HG03469 (cell line): ENCODE measurements around the gene STPG2.
"Not testable (repeated sequence)": the region's sequence is repeated elsewhere in the genome, so short reads cannot be mapped to it uniquely, and the experiment has no call there.

Source experiments
- ATAC-seq: cut with Tn5 transposase; IDR thresholded peaks from one replicate; pipeline ENCODE4 v1.9.1; 2021; ENCODE audit warnings: mild to moderate bottlenecking, moderate library complexity, moderate number of reproducible peaks; ENCODE audit not compliant: unreplicated experiment

Gene STPG2

GRCh38 chr4:97953171-97953941 lies 189.9 kb downstream of the STPG2 start:
- ATAC-seq = no peak

DNA sequence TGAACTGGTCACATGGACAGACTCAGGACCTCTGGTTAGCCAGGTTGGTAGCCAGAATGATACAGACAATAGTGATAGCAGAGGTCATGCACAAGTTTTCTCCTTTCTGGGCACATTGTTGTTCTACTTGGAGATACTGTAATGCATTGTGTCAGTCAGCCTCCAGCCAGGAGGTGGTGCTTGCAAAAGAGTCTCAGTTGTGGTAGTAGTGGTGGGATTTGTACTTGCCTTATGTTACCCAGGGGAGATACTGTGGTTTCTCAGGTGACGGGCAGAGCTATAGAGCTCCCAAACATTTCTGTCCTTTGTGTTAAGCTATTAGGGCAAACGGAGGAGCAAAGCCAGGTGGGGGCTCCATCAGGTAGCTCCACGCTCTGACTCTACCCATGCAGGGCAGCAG lies 190.5 kb downstream of the STPG2 start:
- no peak for ATAC-seq

DNA sequence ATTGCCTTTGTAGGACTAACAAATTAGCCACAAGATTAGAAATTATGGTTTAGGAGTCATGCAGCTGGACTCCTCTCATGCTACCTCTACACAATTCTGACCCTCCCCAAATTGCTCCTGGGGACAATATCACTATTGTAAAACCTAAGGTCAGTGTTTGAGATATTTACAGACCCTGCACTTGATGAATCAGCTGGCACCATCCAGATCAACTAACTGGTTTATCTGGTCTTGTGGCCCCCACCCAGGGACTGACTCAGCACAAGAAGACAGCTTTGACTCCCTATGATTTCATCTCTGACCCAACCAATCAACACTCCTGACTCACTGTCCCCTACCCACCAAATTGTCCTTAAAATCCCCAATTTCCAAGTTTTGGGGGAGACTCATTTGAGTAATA lies 192.4 kb downstream of the STPG2 start:
- ATAC-seq = no peak

DNA sequence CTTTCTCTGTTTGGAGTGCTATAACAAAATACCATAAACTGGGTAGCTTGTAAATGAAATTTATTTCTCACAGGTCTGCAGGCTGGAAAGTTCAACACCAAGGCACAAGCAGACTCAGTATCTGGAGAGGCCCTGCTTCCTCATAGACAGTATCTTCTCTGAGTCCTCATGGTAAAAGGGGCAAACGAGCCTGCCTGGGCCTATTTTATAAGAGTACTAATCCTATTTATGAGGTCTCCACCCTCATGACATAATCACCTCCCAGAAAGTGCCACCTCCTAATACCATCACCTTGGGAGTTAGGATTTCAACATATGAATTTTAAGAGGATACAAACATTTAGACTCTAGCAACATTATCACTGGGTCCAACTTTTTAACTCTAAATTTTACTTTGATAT lies 200.3 kb downstream of the STPG2 start:
- ATAC-seq = no peak

DNA sequence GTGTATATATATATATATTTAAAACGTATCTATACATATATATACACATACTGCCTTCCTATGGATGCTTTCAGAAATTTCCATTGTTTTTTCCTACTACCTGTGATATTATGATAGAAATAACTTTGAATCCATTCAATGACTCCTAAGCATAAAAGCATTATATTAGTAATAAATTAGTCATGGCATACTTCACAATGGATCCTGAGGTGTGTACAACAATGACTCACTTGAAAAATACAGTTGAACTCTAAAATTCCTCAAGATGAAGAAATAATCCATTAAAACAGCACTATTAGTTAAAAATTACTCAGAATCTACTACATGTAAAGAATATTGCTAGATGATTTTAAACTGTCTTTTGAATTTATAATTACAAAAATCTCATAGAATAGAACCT lies 201.1 kb downstream of the STPG2 start:
- ATAC-seq = no peak

GRCh38 chr4:97938141-97938540 lies 205.1 kb downstream of the STPG2 start:
- no peak for ATAC-seq

DNA sequence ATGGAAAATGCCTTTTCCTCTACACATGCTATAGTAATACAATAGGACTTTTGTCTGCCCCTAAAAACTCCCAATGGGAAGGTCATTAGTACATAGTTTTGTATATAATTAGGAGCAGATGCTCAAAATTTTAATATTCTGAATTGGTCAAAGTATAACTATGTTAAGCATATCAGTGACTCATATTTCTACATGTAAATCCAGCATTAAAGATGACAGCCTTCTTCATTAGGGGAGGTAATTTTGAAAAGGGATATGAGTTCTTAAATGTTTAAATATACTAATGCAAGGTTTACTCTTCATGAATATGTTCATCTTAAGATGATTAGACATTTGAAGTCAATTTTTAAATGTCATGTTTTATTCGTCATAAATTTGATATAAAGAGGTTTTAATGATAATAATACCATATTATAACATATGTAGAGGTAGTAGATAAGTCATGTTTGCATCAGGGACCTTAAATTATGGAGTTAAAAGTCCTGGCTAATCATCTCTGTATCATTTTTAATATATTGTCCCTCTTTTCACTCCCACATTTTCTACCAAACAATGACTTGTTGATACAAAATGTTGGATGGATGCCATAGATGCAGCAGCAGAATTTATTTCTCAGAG lies 218.8 kb downstream of the STPG2 start:
- ATAC-seq = no peak

GRCh38 chr4:97923096-97923495 lies 220.2 kb downstream of the STPG2 start:
- no peak for ATAC-seq

GRCh38 chr4:97917115-97917514 lies 226.2 kb downstream of the STPG2 start:
- ATAC-seq = no peak

DNA sequence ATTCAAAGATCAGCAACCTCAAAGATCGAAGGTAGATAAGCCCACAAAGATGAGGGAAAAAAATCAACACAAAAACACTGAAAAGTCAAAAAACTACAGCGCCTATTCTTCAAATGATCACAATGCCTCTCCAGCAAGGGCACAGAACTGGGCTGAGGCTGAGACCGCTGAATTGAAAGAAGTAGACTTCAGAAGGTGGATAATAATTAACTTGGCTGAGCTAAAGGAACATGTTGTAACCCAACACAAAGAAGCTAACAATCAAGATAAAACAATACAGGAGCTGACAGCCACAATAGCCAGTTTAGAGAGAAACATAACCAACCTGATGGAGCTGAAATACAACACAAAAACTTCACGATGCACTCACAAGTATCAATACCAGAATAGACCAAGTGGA lies 231.1 kb downstream of the STPG2 start:
- no peak for ATAC-seq

DNA sequence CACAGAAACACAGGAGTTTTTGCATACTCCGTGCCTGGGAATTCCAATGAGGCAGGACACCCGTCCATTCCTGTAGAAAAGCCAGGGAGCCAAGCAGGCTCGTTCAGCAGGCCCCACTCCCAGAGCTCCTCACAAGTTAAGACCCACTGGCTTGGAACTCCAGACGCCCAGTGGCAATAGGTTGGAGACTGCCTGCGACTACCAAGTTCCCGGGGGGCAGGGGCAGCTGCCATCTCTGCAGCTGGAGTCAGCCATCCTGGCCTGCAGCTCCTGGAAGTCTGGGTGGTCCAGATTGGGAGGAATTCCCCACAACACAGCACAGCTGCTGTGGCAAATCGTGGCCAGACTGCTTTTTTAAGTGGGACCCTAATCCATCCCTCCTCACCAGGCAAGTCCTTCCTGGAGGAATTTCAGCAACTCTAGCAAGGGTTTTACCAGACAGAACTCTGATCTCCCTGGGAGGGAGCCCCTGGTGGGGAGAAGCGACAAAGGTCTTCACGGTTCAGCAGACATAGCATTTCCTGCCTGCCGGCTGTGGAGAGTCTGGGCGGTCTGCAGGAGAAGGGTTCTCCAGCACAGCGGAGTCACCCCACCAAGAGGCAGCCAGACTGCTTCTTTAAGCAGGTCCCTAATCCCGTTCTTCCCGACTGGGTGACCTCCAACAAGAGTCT lies 231.9 kb downstream of the STPG2 start:
- ATAC-seq = no peak

DNA sequence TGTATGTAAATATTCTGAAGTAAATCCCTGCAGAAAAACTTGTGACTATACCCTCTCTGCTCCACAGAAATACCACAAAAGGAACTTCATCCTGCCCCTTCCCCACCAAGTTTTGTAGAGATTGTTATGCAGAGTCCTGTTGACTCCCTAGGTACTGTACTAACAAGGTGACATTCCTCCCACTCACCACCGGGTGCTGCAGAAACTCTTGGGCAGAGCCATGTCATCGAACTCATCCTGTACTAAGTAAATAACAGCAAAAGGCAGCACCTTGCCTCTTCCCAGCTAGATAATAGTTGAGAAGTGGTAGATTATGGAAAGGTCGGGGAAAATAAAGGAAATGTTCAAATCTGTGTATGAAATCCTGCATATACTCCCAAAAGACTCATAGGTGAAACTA lies 233.3 kb downstream of the STPG2 start:
- no peak for ATAC-seq

DNA sequence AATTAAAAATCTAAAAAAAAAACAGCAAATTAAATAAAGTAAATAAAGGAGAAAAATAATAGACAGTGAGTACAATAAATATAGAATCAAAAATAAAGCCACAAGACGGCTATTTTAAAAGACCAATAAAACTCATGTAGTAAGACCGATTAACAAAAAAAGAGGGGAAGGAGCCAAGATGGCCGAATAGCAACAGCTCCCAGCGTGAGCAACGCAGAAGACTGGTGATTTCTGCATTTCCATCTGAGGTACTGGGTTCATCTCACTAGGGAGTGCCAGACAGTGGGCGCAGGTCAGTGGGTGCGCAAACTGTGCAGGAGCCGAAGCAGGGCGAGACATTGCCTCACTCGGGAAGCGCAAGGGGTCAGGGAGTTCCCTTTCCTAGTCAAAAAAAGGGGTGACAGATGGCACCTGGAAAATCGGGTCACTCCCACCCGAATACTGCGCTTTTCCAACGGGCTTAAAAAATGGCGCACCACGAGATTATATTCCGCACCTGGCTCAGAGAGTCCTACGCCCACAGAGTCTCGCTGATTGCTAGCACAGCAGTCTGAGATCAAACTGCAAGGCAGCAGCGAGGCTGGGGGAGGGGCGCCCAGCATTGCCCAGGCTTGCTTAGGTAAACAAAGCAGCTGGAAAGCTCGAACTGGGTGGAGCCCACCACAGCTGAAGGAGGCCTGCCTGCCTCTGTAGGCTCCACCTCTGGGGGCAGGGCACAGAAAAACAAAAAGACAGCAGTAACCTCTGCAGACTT lies 239.7 kb downstream of the STPG2 start:
- ATAC-seq = not testable (repeated sequence)

GRCh38 chr4:97900229-97900628 lies 243.0 kb downstream of the STPG2 start:
- no peak for ATAC-seq

DNA sequence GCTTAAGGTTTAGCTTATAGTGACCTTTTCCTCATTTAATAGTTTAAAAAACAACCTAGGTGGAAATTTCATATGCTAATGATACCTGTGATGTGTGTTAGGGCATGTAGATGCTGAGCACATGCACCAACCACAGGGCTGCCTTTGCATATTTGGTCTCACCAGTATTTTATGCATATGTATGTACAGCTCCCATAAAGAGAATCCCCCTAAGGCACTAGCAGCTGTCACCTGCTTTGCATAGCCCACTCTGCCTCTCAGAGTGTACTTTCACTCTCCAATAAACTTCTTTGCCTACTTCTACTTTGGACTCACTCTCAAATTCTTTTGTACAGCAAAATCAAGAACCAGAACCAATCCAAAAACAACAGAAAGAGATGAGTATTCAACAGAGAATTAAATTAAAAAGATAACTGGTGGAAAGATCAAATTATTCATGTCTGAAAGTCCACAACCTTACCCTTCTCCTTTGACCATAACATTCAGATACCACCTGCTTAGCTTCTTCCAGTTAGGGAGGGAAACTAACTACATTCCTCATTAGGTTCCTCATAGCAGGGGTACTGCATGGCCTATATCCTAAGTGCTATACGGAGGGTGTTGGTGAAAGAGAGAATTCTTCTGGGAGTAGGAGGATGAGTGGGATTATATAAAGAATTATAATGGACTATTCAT lies 250.5 kb downstream of the STPG2 start:
- no peak for ATAC-seq

DNA sequence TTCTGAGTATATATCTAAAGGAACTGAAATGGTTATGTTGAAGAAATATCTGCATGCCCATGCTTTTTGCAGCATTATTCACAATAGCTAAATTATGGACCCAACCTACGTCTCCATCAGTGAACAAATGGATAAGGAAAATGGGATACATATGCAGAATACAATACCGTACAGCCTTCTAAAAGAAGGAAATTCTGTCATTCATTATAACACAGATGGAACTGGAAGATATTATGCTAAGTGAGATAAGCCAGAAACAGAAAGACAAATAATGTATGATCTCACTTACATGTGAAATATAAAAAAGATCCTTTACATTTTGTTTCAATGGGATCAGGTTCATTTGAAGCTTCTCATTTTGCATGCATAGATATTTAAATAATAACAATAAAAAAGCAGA lies 263.3 kb downstream of the STPG2 start:
- ATAC-seq = no peak

- ATAC-seq = no peak
Observed at GRCh38 chr4:97868097-97868496, 275.2 kb downstream of the STPG2 start.

GRCh38 chr4:97867557-97868091 lies 275.7 kb downstream of the STPG2 start:
- ATAC-seq = no peak

DNA sequence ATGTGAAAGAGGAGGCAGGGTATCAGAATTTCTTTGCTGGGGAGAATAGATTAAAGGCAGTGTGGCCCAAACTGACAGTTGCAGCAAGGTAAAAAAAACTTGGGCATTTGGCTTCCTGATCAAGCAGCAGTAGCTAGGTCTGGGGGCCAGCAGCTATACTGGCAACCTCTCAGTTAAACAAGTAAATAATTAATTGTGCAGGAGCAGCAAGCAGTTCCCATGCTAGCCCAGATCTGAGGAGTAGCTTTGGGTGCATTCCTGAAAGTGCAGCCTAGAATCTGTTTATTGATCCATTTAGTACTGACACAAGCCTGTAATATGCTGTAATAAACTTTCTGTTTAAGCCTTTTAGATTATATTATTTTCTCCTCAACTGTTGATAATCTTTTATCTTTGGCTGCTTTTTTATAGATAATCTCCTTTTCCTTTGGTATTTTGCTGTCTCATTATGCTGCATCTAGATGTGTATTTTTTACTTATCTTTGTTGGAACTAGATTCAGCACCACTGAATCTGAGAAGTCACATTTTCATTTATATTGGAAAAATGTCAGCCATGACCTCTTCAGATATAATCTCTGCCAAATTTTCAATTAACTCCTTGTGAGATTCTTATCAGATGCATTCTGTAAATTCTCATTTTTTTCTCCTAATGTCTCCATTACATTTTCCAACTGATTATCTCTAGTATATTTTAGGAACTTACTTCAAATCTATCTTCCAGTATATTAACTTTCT lies 276.3 kb downstream of the STPG2 start:
- no peak for ATAC-seq

DNA sequence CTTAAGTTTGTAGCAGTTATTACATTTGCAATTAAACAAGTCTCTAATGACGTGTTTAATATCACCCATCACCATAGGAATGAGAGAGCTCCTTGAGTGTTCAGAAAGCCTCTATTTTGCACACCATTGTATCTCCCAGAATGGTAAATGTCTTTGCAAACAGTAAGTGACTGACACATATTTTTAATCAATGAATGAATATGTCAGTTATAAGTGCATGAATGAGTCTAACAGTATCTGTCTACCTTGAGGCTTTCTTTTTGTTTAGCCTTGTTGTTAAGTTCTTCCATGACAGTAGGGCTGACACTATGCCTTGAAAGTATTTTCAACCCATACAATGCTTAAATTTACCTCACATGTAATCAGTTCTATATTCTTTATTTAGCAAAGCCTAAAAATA lies 292.2 kb downstream of the STPG2 start:
- ATAC-seq = no peak
